CD4-positive, alpha-beta T cell (primary cell): ENCODE results near the gene TMEM260. TPM values are rescaled to one million over a fixed set of nuclear protein-coding genes. Genes with fewer than 3 reads are reported as not detected.
A peak's percentile ranks its signal among the peaks of the same experiment; 100 is the strongest.

Experiments
- ATAC-seq: fragments of 200-7000 bp; cut with Tn5 transposase; one replicate; pipeline ENCODE4 v1.10.0; 2022; ENCODE audit warnings: mild to moderate bottlenecking; ENCODE audit not compliant: poor library complexity
- CTCF ChIA-PET: fragments of 350-600 bp; sonication (Branson Sonifier 250); formaldehyde crosslinking; loops from one replicate; lab custom pipeline; 2021; ENCODE audit warnings: antibody characterized with exemption, inconsistent platforms; lab: Charles Lee
- POLR2A ChIA-PET: fragments of 350-600 bp; sonication (Branson Sonifier 250); formaldehyde crosslinking; loops from one replicate; lab custom pipeline; 2021; ENCODE audit warnings: antibody characterized with exemption, inconsistent platforms; lab: Charles Lee
- DNase-seq, 14 experiments: peaks; one replicate each; pipeline ENCODE4 v3.0.0-alpha.2; 2013 to 2020; ENCODE audit warnings: mixed read lengths in 2 of 14
- H3K27ac ChIP-seq, 2 donors: one replicate each; pipeline versions ENCODE4 v1.5.1 to v1.7.0; 2013; ENCODE audit warnings: low read length in 2 of 2, low read depth in 1 of 2, mild to moderate bottlenecking in 1 of 2
- H3K27me3 ChIP-seq, 2 experiments: 1 replicate in 1 of 2; 2 replicates in 1 of 2; pipeline versions ENCODE4 v1.6.1 to v1.7.0; 2013; ENCODE audit warnings: low read length in 2 of 2, control low read depth in 1 of 2, mild to moderate bottlenecking in 1 of 2, moderate library complexity in 1 of 2; ENCODE audit not compliant: insufficient read depth in 2 of 2, control insufficient read depth in 1 of 2
- H3K36me3 ChIP-seq: one replicate; pipeline ENCODE4 v1.6.1; 2013; ENCODE audit warnings: low read length, control low read depth; ENCODE audit not compliant: insufficient read depth
- H3K4me1 ChIP-seq: one replicate; pipeline ENCODE4 v1.6.1; 2013; ENCODE audit warnings: low read length, control low read depth; ENCODE audit not compliant: insufficient read depth
- H3K4me3 ChIP-seq: one replicate; pipeline ENCODE4 v1.5.1; 2013; ENCODE audit warnings: mild to moderate bottlenecking, low read length, moderate library complexity
- H3K9me3 ChIP-seq, 2 experiments: 1 replicate in 1 of 2; 2 replicates in 1 of 2; pipeline versions ENCODE4 v1.6.1 to v1.7.0; 2013; ENCODE audit warnings: low read length in 2 of 2, mild to moderate bottlenecking in 2 of 2, control low read depth in 1 of 2, moderate library complexity in 1 of 2; ENCODE audit not compliant: control insufficient read depth in 1 of 2, insufficient read depth in 1 of 2
- H3K27ac Mint-ChIP-seq: one replicate; pipeline ENCODE4 v1.8.0; 2020; ENCODE audit warnings: mixed read lengths
- H3K27me3 Mint-ChIP-seq: one replicate; pipeline ENCODE4 v1.8.0; 2021; ENCODE audit warnings: mixed read lengths
- H3K36me3 Mint-ChIP-seq: one replicate; pipeline ENCODE4 v1.8.0; 2021; ENCODE audit warnings: low read depth, mixed read lengths
- H3K4me1 Mint-ChIP-seq: one replicate; pipeline ENCODE4 v1.8.0; 2021; ENCODE audit warnings: low read depth, mixed read lengths
- H3K4me3 Mint-ChIP-seq: one replicate; pipeline ENCODE4 v1.8.0; 2020; ENCODE audit warnings: mild to moderate bottlenecking, mixed read lengths
- H3K9me3 Mint-ChIP-seq: one replicate; pipeline ENCODE4 v1.8.0; 2020; ENCODE audit warnings: mixed read lengths
- CTCF ChIP-seq: fragments of 200-600 bp; IDR thresholded peaks from one replicate; pipeline ENCODE4 v1.8.0; 2022; ENCODE audit warnings: antibody characterized with exemption, mild to moderate bottlenecking
- intact Hi-C, 2 experiments: fragments of 100-400 bp; cut with DNase I in 1 of 2; cut with micrococcal nuclease in 1 of 2; formaldehyde crosslinking; loops; one replicate each; pipeline versions ENCODE4 v1.15.1 to v1.9.0; 2023 to 2025; cut with DNase I, micrococcal nuclease
- polyA plus RNA-seq, 2 donors: library from polyadenylated mRNA; unstranded; fragments of 120-200 nt; gene quantifications; one replicate each; pipeline ENCODE4 v1.2.1, GENCODE V29; 2013
- total RNA-seq, 174 experiments: library from RNA in 2 of 174; stranded (reverse) in 2 of 174; gene quantifications; one replicate each; pipeline ENCODE4 v1.2.3 and lab custom pipeline; 2021 to 2026

Gene TMEM260
- 1 to 10 TPM; 8.7 to 9.2 TPM for total RNA-seq
- polyA plus RNA-seq (2013, experiment 1 of 2) = 15.9 TPM
- polyA plus RNA-seq (2013, experiment 2 of 2) = 21.0 TPM
- 9.9 to 62.8 (median 27.8) reads per million in 172 experiments for total RNA-seq (lab: John Stamatoyannopoulos, UW)

- peaks cover 2% of the 10 kb centered on the region for H3K27me3 Mint-ChIP-seq
- H3K27ac ChIP-seq = peak within 1 kb of the TSS; percentile 71 to 75
- H3K4me3 ChIP-seq = peak within 1 kb of the TSS; percentile 72
- no peaks in the 10 kb centered on the region for H3K9me3 ChIP-seq
- H3K4me1 ChIP-seq = peaks cover 12% of the 10 kb centered on the region
- peak; percentile 91 for TF ChIP-seq CTCF
- intact Hi-C loops = loop anchor here (2.0 to 10.0 kb wide), 7 partner anchors 465 to 1385 kb away; partner anchors contain the start of genes AP5M1 (in 2 of the 2), EXOC5 (in 2 of the 2), DLGAP5 (in 1 of the 2) and KTN1 (in 1 of the 2)
- POLR2A ChIA-PET = interaction anchor here (0.9 to 3.1 kb wide), 6 partner anchors 10 to 1719 kb away, joined by 3 to 21 read pairs (median 8); partner anchors contain the start of genes AP5M1, ARID4A, EXOC5 and MAPK1IP1L
- H3K27me3 ChIP-seq = no peaks in the 10 kb centered on the region
- H3K4me3 Mint-ChIP-seq = peak within 1 kb of the TSS; percentile 89
- peaks cover 12% of the 10 kb centered on the region for H3K36me3 Mint-ChIP-seq
- H3K9me3 Mint-ChIP-seq = no peaks in the 10 kb centered on the region
- CTCF ChIA-PET = interaction anchor here (0.6 to 2.1 kb wide), 2 partner anchors 10 to 312 kb away, joined by 3 to 12 read pairs; no protein-coding TSS in a partner anchor
- ATAC-seq (peak; percentile 92), DNase-seq (peak; percentile 84 to 95 (median 92))
- H3K36me3 ChIP-seq = no peaks in the 10 kb centered on the region
- peak within 1 kb of the TSS; percentile 67 for H3K27ac Mint-ChIP-seq
- H3K4me1 Mint-ChIP-seq = peaks cover 48% of the 10 kb centered on the region
Observed at GRCh38 chr14:56579345-56580220, at the start of gene TMEM260. Gene TMEM260 (plus strand): TSS chr14:56579798. CDS start chr14:56579915, 117 bp downstream.

GRCh38 chr14:56532546-56532945 lies 47.1 kb upstream of the TMEM260 start:
- ChIA-PET CTCF (no interaction called here), POLR2A (no interaction called here)
- TF ChIP-seq CTCF = no peak
- no peak overlapping the region for H3K4me3 ChIP-seq
- no peaks in the 10 kb centered on the region for H3K9me3 Mint-ChIP-seq
- intact Hi-C loops = no loop called here
- H3K4me1 ChIP-seq = no peaks in the 10 kb centered on the region
- no peak overlapping the region for H3K27ac ChIP-seq
- H3K4me3 Mint-ChIP-seq = no peak overlapping the region
- no peak overlapping the region for H3K27ac Mint-ChIP-seq
- no peaks in the 10 kb centered on the region for H3K36me3 Mint-ChIP-seq
- no peaks in the 10 kb centered on the region for H3K27me3 ChIP-seq
- DNase-seq (no peak), ATAC-seq (no peak)
- H3K27me3 Mint-ChIP-seq = peaks cover 26% of the 10 kb centered on the region
- no peaks in the 10 kb centered on the region for H3K9me3 ChIP-seq
- H3K36me3 ChIP-seq = no peaks in the 10 kb centered on the region
- no peaks in the 10 kb centered on the region for H3K4me1 Mint-ChIP-seq

- POLR2A ChIA-PET = no interaction called here
Observed at GRCh38 chr14:56534656-56535055, 44.9 kb upstream of the TMEM260 start.

More at GRCh38 chr14:56534656-56535055, 44.9 kb upstream of the TMEM260 start:
- H3K9me3 ChIP-seq = no peaks in the 10 kb centered on the region
- Mint-ChIP-seq H3K27me3 (peaks cover 30% of the 10 kb centered on the region), H3K4me1 (no peaks in the 10 kb centered on the region), H3K27ac (no peak overlapping the region), H3K36me3 (no peaks in the 10 kb centered on the region), H3K4me3 (no peak overlapping the region), H3K9me3 (no peaks in the 10 kb centered on the region)
- H3K27me3 ChIP-seq = no peaks in the 10 kb centered on the region
- intact Hi-C loops = no loop called here
- ATAC-seq (no peak), DNase-seq (no peak)
- H3K27ac ChIP-seq = no peak overlapping the region
- no peaks in the 10 kb centered on the region for H3K36me3 ChIP-seq
- no peaks in the 10 kb centered on the region for H3K4me1 ChIP-seq
- CTCF ChIA-PET = no interaction called here
- no peak for TF ChIP-seq CTCF
- H3K4me3 ChIP-seq = no peak overlapping the region
